OCI-LY1 (cell line): ENCODE data around the gene KRT6A.

Source experiments
- H2AFZ ChIP-seq: fragments of 200-600 bp; sonication (generic), shearing (Covaris generic); 2 replicates; pipeline ENCODE4 v1.6.0; 2014; ENCODE audit warnings: antibody characterized with exemption, mild to moderate bottlenecking, low read length
- H3F3A ChIP-seq: fragments of 200-600 bp; sonication (generic), shearing (Covaris generic); 2 replicates; pipeline ENCODE4 v1.6.0; 2014; ENCODE audit warnings: mild to moderate bottlenecking, antibody characterized with exemption, low read length, moderate library complexity; ENCODE audit not compliant: insufficient read depth
- H3K27ac ChIP-seq: fragments of 200-600 bp; sonication (generic); 2 replicates; pipeline ENCODE4 v1.5.1; 2014; ENCODE audit warnings: low read length, mixed run types, mild to moderate bottlenecking, low read depth; ENCODE audit not compliant: poor library complexity, severe bottlenecking
- H3K27me3 ChIP-seq: fragments of 200-600 bp; sonication (generic); 2 replicates; pipeline ENCODE4 v1.6.0; 2014; ENCODE audit warnings: antibody characterized with exemption, mild to moderate bottlenecking, low read length, moderate library complexity; ENCODE audit not compliant: insufficient read depth
- H3K36me3 ChIP-seq: fragments of 200-600 bp; sonication (generic); 2 replicates; pipeline ENCODE4 v1.6.1; 2014; ENCODE audit warnings: mild to moderate bottlenecking, antibody characterized with exemption, low read length, moderate library complexity, mixed read lengths; ENCODE audit not compliant: insufficient read depth
- H3K4me1 ChIP-seq: fragments of 200-600 bp; sonication (generic); 2 replicates; pipeline ENCODE4 v1.5.1; 2014; ENCODE audit warnings: mild to moderate bottlenecking, low read length, moderate library complexity; ENCODE audit not compliant: insufficient read depth, severe bottlenecking
- H3K4me2 ChIP-seq: fragments of 200-600 bp; sonication (generic), shearing (Covaris generic); 2 replicates; pipeline ENCODE4 v1.6.1; 2014; ENCODE audit warnings: low read length
- H3K4me3 ChIP-seq: fragments of 200-600 bp; sonication (generic); 2 replicates; pipeline ENCODE4 v1.5.1; 2014; ENCODE audit warnings: low read length, low read depth, mild to moderate bottlenecking, mixed read lengths; ENCODE audit not compliant: poor library complexity, severe bottlenecking
- H3K79me2 ChIP-seq: fragments of 200-600 bp; shearing (Covaris generic); 2 replicates; pipeline ENCODE4 v1.6.1; 2016; ENCODE audit warnings: mixed run types, low read length, mixed read lengths; ENCODE audit not compliant: insufficient read depth
- H3K9ac ChIP-seq: fragments of 200-600 bp; sonication (generic), shearing (Covaris generic); 2 replicates; pipeline ENCODE4 v1.6.1; 2014; ENCODE audit warnings: mild to moderate bottlenecking, low read length, mixed read lengths
- H3K9me2 ChIP-seq: fragments of 200-600 bp; sonication (generic), shearing (Covaris generic); 2 replicates; pipeline ENCODE4 v1.6.1; 2014; ENCODE audit warnings: low read depth, mild to moderate bottlenecking, low read length, mixed read lengths
- H3K9me3 ChIP-seq: fragments of 200-600 bp; shearing (Covaris generic); 2 replicates; pipeline ENCODE4 v1.6.1; 2014; ENCODE audit warnings: low read length, mixed read lengths
- H4K20me1 ChIP-seq: fragments of 200-600 bp; sonication (generic), shearing (Covaris generic); 2 replicates; pipeline ENCODE4 v1.6.0; 2016; ENCODE audit warnings: mild to moderate bottlenecking, low read length; ENCODE audit not compliant: insufficient read depth
- EZH2 ChIP-seq: fragments of 200-600 bp; sonication (generic), shearing (Covaris generic); IDR thresholded peaks from 2 replicates; pipeline ENCODE4 v1.8.0; 2017; ENCODE audit warnings: borderline replicate concordance, mixed run types, mild to moderate bottlenecking, antibody characterized with exemption, low read length, moderate library complexity, mixed read lengths
- TF ChIP-seq, protein P1 (sequence below): fragments of 200-600 bp; sonication (generic), shearing (Covaris generic); IDR thresholded peaks from 2 replicates; pipeline ENCODE4 v1.5.1; 2017; ENCODE audit warnings: mild to moderate bottlenecking, antibody characterized with exemption, low read length, moderate library complexity, mixed read lengths

KRT6A gene

DNA sequence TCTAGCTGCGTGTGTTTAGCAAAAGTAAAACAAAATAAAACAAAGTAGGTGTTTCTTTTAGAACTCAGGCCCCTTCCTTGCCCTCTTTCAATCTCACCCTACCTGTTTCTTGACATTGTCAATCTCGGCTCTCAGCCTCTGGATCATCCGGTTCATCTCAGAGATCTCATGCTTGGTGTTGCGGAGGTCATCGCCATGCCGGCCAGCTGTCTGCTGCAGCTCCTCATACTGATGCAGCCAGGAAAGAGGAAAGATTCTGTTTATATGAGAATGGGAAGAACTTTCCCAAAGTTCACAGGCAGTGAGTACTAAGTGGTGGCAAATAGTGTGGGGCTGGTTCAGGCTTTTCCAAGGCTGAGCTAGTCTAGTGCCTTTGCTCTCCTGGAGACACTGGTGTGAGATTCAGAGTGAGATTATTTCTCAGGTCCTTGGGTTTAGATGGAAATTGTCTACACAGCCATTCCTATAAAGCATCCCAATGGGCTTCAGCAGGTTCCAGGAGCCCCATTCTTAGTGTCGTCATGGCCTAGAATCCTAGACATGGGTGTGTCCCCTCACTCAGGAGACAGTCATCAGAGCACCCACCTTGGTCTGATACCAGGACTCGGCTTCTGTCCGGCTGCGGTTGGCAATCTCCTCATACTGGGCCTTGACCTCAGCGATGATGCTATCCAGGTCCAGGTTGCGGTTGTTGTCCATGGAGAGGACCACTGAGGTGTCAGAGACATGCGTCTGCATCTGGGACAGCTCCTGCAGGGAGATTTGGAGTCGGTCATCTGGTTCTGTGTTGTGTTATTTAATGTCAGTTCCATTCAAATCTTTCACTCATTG, 24.2 kb upstream of the KRT6A start:
- no peaks in the 10 kb centered on the region for H3K9me2 ChIP-seq
- no peaks in the 10 kb centered on the region for H4K20me1 ChIP-seq
- H3K4me2 ChIP-seq: no peak overlapping the region
- H3K27ac ChIP-seq: no peak overlapping the region
- no peak overlapping the region for H3K9ac ChIP-seq
- no peak overlapping the region for H2AFZ ChIP-seq
- H3K79me2 ChIP-seq: no peaks in the 10 kb centered on the region
- no peak overlapping the region for H3K4me3 ChIP-seq
- H3K27me3 ChIP-seq: no peaks in the 10 kb centered on the region
- TF ChIP-seq EZH2: no peak
- TF ChIP-seq, protein P1, sequence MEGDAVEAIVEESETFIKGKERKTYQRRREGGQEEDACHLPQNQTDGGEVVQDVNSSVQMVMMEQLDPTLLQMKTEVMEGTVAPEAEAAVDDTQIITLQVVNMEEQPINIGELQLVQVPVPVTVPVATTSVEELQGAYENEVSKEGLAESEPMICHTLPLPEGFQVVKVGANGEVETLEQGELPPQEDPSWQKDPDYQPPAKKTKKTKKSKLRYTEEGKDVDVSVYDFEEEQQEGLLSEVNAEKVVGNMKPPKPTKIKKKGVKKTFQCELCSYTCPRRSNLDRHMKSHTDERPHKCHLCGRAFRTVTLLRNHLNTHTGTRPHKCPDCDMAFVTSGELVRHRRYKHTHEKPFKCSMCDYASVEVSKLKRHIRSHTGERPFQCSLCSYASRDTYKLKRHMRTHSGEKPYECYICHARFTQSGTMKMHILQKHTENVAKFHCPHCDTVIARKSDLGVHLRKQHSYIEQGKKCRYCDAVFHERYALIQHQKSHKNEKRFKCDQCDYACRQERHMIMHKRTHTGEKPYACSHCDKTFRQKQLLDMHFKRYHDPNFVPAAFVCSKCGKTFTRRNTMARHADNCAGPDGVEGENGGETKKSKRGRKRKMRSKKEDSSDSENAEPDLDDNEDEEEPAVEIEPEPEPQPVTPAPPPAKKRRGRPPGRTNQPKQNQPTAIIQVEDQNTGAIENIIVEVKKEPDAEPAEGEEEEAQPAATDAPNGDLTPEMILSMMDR: no peak
- no peaks in the 10 kb centered on the region for H3K9me3 ChIP-seq
- H3K36me3 ChIP-seq: no peaks in the 10 kb centered on the region
- H3F3A ChIP-seq: no peaks in the 10 kb centered on the region
- H3K4me1 ChIP-seq: no peaks in the 10 kb centered on the region

DNA sequence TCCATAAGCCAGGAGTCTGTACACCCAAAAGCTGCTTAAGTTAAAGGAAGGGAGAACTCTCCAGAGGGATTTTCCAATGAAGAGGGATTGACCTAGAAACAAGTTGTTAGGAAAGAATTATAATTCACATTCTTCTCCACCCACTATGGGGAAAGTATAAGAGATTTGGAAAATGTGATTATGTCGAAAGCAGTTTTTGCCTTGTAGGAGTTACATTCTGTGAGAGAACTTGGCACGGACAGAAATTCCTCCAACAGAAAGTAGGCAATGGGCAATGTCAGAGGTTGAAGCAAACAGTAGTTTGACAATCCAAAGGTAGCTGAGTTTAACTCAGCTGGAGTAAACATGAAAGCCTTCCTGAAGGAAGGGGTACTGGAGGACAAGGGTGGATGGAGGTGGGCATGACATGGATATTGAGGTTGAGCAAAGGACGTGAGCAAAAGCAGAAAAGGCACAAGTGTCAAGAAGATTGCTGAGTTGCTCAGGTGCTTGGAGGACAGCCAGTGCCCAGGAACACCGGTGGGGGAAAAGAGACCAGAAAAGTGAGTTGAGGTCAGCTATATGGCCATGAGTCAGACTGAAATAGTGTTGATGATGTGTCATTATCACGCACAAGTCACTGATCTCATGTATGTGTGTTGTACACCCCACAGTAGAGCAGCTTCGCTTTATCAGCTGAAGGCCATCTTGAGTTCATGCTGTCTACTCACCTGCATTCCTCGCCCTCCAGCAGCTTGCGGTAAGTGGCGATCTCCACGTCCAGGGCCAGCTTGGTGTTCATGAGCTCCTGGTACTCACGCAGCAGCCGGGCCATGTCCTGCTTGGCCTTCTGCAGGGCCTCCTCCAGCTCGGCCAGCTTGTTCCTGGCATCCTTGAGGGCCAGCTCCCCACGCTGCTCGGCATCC, 23.1 kb upstream of the KRT6A start:
- Histone ChIP-seq H3K79me2 (no peaks in the 10 kb centered on the region), H3K36me3 (no peaks in the 10 kb centered on the region), H3K9ac (no peak overlapping the region), H3K4me2 (no peak overlapping the region), H3K4me1 (no peaks in the 10 kb centered on the region), H3K9me2 (no peaks in the 10 kb centered on the region), H3K4me3 (no peak overlapping the region), H3K9me3 (no peaks in the 10 kb centered on the region), H3F3A (no peaks in the 10 kb centered on the region), H3K27me3 (no peaks in the 10 kb centered on the region), H4K20me1 (no peaks in the 10 kb centered on the region), H2AFZ (no peak overlapping the region), H3K27ac (no peak overlapping the region)
- TF ChIP-seq EZH2: no peak
- TF ChIP-seq, protein P1: no peak

DNA sequence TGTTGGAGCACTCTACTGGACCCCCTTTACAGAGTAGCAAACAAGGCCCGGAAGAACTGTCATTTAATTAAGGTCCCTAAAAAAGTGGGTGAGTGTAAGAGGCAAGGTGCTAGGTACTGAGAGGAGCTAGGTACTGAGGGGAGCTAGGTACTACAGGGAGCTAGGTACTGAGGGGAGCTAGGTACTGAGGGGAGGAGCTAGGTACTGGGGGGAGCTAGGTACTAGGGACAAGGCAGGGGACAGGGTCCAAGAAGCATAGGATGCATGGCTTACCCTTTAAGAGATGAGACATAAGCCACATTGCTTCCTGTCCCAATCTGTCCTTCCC, 22.2 kb upstream of the KRT6A start:
- Histone ChIP-seq H3F3A (no peaks in the 10 kb centered on the region), H3K36me3 (no peaks in the 10 kb centered on the region), H3K4me2 (no peak overlapping the region), H4K20me1 (no peaks in the 10 kb centered on the region), H2AFZ (no peak overlapping the region), H3K27me3 (no peaks in the 10 kb centered on the region), H3K9me2 (no peaks in the 10 kb centered on the region), H3K9me3 (no peaks in the 10 kb centered on the region), H3K4me3 (no peak overlapping the region), H3K27ac (no peak overlapping the region), H3K4me1 (no peaks in the 10 kb centered on the region), H3K9ac (no peak overlapping the region), H3K79me2 (no peaks in the 10 kb centered on the region)
- TF ChIP-seq, protein P1: no peak
- TF ChIP-seq EZH2: no peak
